ENCODE data around the gene ARID3C.

DNA sequence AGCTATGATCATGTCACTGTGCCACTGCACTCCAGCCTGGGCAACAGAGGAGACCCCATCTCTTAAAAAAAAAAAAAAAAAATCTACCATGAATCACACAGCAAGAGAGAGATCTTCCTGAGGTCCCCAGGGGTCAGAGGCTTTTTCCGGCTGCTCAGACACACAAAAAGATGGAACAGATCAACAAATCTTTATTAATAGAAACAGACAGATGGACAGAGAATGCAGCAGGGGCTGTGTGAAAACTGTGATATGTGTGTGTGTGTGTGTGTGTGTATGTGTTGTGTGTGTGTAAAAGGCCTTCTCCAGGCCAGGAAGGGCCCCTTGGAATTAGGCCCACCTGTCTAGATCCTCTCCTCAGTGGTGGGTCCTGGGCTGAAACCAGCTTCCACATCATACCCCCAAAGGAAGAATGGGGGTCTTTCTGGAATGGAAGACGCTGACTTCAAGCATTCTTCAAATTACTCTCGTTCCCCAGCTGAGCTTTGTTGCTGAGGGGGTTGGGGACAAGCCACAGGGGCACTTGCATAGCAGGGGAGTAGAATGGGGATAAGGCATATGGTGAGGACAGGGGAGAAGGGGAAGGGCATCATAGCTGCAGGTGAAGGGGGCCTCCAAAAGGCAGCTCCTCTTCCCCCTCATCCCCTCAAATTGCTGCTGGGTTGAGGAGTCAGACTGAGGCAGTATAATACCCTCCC is 5.8 kb upstream of the ARID3C start:
- TF ChIP-seq CTCF (IDR thresholded peaks at IDR 0.05): no peak
- TF ChIP-seq POLR2A (IDR thresholded peaks at IDR 0.05): no peak

Data from body of pancreas (tissue), 4 donors.